ENCODE data around the gene GSDME. TPM values are rescaled to one million over a fixed set of nuclear protein-coding genes. Genes with fewer than 3 reads are reported as not detected.
A peak's percentile ranks its signal among the peaks of the same experiment; 100 is the strongest.

The GSDME gene
- total and polyA plus RNA-seq, 10 of the 15 experiments (the other 5 are each of a cell fraction or from before 2014, with no cell fraction given) = 23.7 to 245 (median 128) TPM

- TF ChIP-seq IRF3 (IDR thresholded peaks at IDR 0.05) (no peak), BACH1 (IDR thresholded peaks at IDR 0.05; ENCODE audit: borderline replicate concordance) (peak; percentile 43; the same call in 1 of the 2 replicates), MTA2 (IDR thresholded peaks at IDR 0.05; ENCODE audit: low read depth) (peak; percentile 56; the same call in 1 of the 2 replicates), MEF2A (IDR thresholded peaks at IDR 0.05; ENCODE audit: insufficient read depth, low read depth, low read length) (peak; percentile 78), EP300 (IDR thresholded peaks at IDR 0.05; ENCODE audit: borderline replicate concordance in 1 of 2, control insufficient read depth in 1 of 2, low read depth in 2 of 2, low read length in 2 of 2) (peak; percentile 36 to 50; a peak in 2 of 4 replicates), IRF4 (IDR thresholded peaks at IDR 0.05; ENCODE audit: low read depth, low read length) (peak; percentile 86), FOXM1 (IDR thresholded peaks at IDR 0.05; ENCODE audit: low read depth, low read length) (peak; percentile 92), GABPA (IDR thresholded peaks at IDR 0.05; ENCODE audit: low read depth) (peak; percentile 55), PRDM15 (CRISPR knock-in tag; IDR thresholded peaks at IDR 0.05) (no peak)
These were observed 1.5 kb downstream of the GSDME start (continued) for GRCh38 chr7:24755541-24756407.
